ENCODE results near the gene PPME1. TPM values are rescaled to one million over a fixed set of nuclear protein-coding genes. Genes with fewer than 3 reads are reported as not detected.
A peak's percentile ranks its signal among the peaks of the same experiment; 100 is the strongest.

PPME1 gene
- polyA plus RNA-seq, 1 donor = 27.8 TPM

GRCh38 chr11:74255741-74256375 is 84.8 kb downstream of the PPME1 start:
- peak; percentile 33 to 44 for DNase-seq
- H3K27me3 ChIP-seq (ENCODE audit: control insufficient read depth, insufficient read depth, low read length) = no peaks in the 10 kb centered on the region
- no peaks in the 10 kb centered on the region for H3K4me1 ChIP-seq (ENCODE audit: control insufficient read depth, insufficient read depth, low read length)
- H3K4me3 ChIP-seq (ENCODE audit: low read length) = no peak overlapping the region
- H3K36me3 ChIP-seq (ENCODE audit: control insufficient read depth, insufficient read depth, low read length) = peaks cover 43% of the 10 kb centered on the region
- WGBS (ENCODE audit: insufficient coverage, low lambda C conversion rate) = 80% methylated on average over 1 of the region's 5 CpGs
- peaks cover 2% of the 10 kb centered on the region for H3K9me3 ChIP-seq (ENCODE audit: control insufficient read depth, low read depth, low read length)
- H3K27ac ChIP-seq (ENCODE audit: low read length) = no peak overlapping the region

GRCh38 chr11:74256378-74257133 is 85.5 kb downstream of the PPME1 start:
- peaks cover 36% of the 10 kb centered on the region for H3K36me3 ChIP-seq (ENCODE audit: control insufficient read depth, insufficient read depth, low read length)

DNA sequence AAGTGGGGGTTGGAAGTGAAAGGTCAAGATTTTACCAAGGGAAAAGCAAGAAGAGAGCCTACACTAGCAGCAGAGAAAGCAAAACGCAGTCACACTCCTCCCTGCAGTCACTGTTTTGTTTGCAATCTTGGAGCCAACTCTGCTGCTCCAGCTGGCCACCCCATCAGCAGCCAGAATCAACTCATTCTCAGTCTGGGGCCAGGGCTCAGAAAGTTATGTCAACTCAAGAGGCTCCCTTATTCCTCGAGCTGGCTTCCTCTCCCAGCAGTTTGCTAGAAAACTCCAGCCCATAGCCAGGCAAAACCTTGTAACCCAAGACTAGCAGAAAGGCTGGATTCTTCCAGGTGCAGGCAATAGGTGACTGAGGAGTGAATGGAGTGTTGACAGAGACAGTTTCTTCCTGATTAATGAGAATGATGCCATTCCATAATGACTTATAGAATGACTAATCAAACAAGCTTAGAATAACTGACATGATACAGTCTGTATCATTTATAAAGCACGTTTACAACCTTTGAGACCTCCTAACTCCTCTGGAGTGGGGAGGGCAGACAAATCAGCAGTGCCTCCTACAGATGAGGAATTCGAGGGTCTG is 87.0 kb downstream of the PPME1 start:
- H3K4me1 ChIP-seq (ENCODE audit: control insufficient read depth, insufficient read depth, low read length) = no peaks in the 10 kb centered on the region
- H3K9me3 ChIP-seq (ENCODE audit: control insufficient read depth, low read depth, low read length) = peaks cover 2% of the 10 kb centered on the region
- peaks cover 21% of the 10 kb centered on the region for H3K36me3 ChIP-seq (ENCODE audit: control insufficient read depth, insufficient read depth, low read length)
- peak; percentile 9 to 12 for DNase-seq
- WGBS (ENCODE audit: insufficient coverage, low lambda C conversion rate) = no CpG with 5 or more reads among the region's 4 CpGs
- H3K4me3 ChIP-seq (ENCODE audit: low read length) = no peak overlapping the region
- no peak overlapping the region for H3K27ac ChIP-seq (ENCODE audit: low read length)
- H3K27me3 ChIP-seq (ENCODE audit: control insufficient read depth, insufficient read depth, low read length) = no peaks in the 10 kb centered on the region

More at GRCh38 chr11:74256378-74257133, 85.5 kb downstream of the PPME1 start:
- H3K27me3 ChIP-seq (ENCODE audit: control insufficient read depth, insufficient read depth, low read length) = no peaks in the 10 kb centered on the region
- no peak overlapping the region for H3K4me3 ChIP-seq (ENCODE audit: low read length)
- no peak for DNase-seq
- WGBS (ENCODE audit: insufficient coverage, low lambda C conversion rate) = no CpG with 5 or more reads among the region's 5 CpGs
- no peak overlapping the region for H3K27ac ChIP-seq (ENCODE audit: low read length)
- H3K4me1 ChIP-seq (ENCODE audit: control insufficient read depth, insufficient read depth, low read length) = no peaks in the 10 kb centered on the region
- H3K9me3 ChIP-seq (ENCODE audit: control insufficient read depth, low read depth, low read length) = peaks cover 2% of the 10 kb centered on the region

- Histone ChIP-seq H3K27ac (ENCODE audit: low read length) (no peak overlapping the region), H3K4me1 (ENCODE audit: control insufficient read depth, insufficient read depth, low read length) (no peaks in the 10 kb centered on the region), H3K4me3 (ENCODE audit: low read length) (no peak overlapping the region), H3K9me3 (ENCODE audit: control insufficient read depth, low read depth, low read length) (peaks cover 2% of the 10 kb centered on the region), H3K27me3 (ENCODE audit: control insufficient read depth, insufficient read depth, low read length) (no peaks in the 10 kb centered on the region), H3K36me3 (ENCODE audit: control insufficient read depth, insufficient read depth, low read length) (no peaks in the 10 kb centered on the region)
- DNase-seq = no peak
- WGBS (ENCODE audit: insufficient coverage, low lambda C conversion rate) = no CpG with 5 or more reads among the region's 2 CpGs
Observed at GRCh38 chr11:74262725-74263124, 91.6 kb downstream of the PPME1 start.

GRCh38 chr11:74265256-74265655 is 94.2 kb downstream of the PPME1 start:
- DNase-seq = no peak
- Histone ChIP-seq H3K36me3 (ENCODE audit: control insufficient read depth, insufficient read depth, low read length) (no peaks in the 10 kb centered on the region), H3K9me3 (ENCODE audit: control insufficient read depth, low read depth, low read length) (peaks cover 2% of the 10 kb centered on the region), H3K4me3 (ENCODE audit: low read length) (no peak overlapping the region), H3K27me3 (ENCODE audit: control insufficient read depth, insufficient read depth, low read length) (no peaks in the 10 kb centered on the region), H3K27ac (ENCODE audit: low read length) (no peak overlapping the region), H3K4me1 (ENCODE audit: control insufficient read depth, insufficient read depth, low read length) (no peaks in the 10 kb centered on the region)
- WGBS (ENCODE audit: insufficient coverage, low lambda C conversion rate) = no CpG with 5 or more reads among the region's 1 CpG

DNA sequence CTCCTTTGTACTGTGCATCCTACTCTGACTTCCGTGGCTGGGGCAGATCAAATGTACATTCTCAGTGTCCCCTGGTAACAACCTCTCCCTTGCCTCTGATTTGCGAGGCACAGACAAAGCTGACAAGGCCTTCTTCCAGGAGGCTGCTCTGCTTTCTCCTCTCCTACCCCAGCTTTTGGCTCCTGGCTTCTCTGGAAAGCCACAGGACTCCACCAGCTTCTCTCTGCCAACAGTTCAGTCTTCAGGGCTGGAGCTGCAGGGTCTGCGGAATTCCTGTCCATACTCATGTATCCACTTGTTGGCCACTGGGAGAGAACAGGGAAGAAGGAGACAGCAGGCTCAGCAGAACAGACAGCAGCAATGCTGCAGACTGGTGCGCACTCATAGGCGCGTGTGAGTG is 95.9 kb downstream of the PPME1 start:
- no peaks in the 10 kb centered on the region for H3K36me3 ChIP-seq (ENCODE audit: control insufficient read depth, insufficient read depth, low read length)
- no peaks in the 10 kb centered on the region for H3K9me3 ChIP-seq (ENCODE audit: control insufficient read depth, low read depth, low read length)
- no peaks in the 10 kb centered on the region for H3K27me3 ChIP-seq (ENCODE audit: control insufficient read depth, insufficient read depth, low read length)
- no peak overlapping the region for H3K27ac ChIP-seq (ENCODE audit: low read length)
- no peaks in the 10 kb centered on the region for H3K4me1 ChIP-seq (ENCODE audit: control insufficient read depth, insufficient read depth, low read length)
- no peak for DNase-seq
- no peak overlapping the region for H3K4me3 ChIP-seq (ENCODE audit: low read length)
- WGBS (ENCODE audit: insufficient coverage, low lambda C conversion rate) = no CpG with 5 or more reads among the region's 6 CpGs

GRCh38 chr11:74268456-74268855 is 97.4 kb downstream of the PPME1 start:
- Histone ChIP-seq H3K4me3 (ENCODE audit: low read length) (no peak overlapping the region), H3K27ac (ENCODE audit: low read length) (no peak overlapping the region), H3K27me3 (ENCODE audit: control insufficient read depth, insufficient read depth, low read length) (no peaks in the 10 kb centered on the region), H3K9me3 (ENCODE audit: control insufficient read depth, low read depth, low read length) (no peaks in the 10 kb centered on the region), H3K36me3 (ENCODE audit: control insufficient read depth, insufficient read depth, low read length) (no peaks in the 10 kb centered on the region), H3K4me1 (ENCODE audit: control insufficient read depth, insufficient read depth, low read length) (no peaks in the 10 kb centered on the region)
- peak in 1 of 2 donors; percentile 16 for DNase-seq
- 60% methylated on average over 1 of the region's 4 CpGs for WGBS (ENCODE audit: insufficient coverage, low lambda C conversion rate)

DNA sequence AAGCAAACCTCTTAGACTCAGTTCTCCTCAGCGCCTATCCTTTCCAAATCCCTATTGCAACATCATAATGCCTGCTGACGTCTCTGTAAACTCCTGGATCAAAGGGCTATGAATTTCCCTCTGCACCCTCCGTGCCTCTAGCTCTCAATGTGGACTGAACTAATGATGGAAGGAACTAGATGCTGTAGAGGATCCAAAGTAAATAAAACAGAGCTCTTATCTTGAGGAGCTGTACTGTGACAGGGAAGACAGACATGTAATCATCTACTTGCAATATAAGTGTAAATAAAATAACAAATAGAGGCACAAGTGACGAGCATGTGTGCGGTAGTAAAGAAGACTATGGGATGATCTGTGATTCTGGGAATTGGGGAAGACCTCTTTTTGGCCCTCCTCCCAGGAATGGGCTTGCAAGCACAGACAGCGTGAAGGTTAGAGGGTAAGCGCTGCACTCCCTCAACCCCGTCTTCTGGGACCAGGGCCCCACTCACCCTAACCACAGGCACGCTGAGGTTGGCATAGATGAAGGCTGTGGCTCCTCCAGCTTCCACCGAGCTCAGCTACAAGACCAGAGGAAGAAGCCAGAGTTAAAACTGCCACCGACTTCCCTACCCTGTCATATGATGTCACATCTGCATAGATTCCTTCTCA is 98.2 kb downstream of the PPME1 start:
- Histone ChIP-seq H3K36me3 (ENCODE audit: control insufficient read depth, insufficient read depth, low read length) (no peaks in the 10 kb centered on the region), H3K9me3 (ENCODE audit: control insufficient read depth, low read depth, low read length) (no peaks in the 10 kb centered on the region), H3K27me3 (ENCODE audit: control insufficient read depth, insufficient read depth, low read length) (no peaks in the 10 kb centered on the region), H3K4me3 (ENCODE audit: low read length) (no peak overlapping the region), H3K27ac (ENCODE audit: low read length) (no peak overlapping the region), H3K4me1 (ENCODE audit: control insufficient read depth, insufficient read depth, low read length) (no peaks in the 10 kb centered on the region)
- 80% methylated on average over 2 of the region's 11 CpGs for WGBS (ENCODE audit: insufficient coverage, low lambda C conversion rate)
- no peak for DNase-seq

- Histone ChIP-seq H3K9me3 (ENCODE audit: control insufficient read depth, low read depth, low read length) (no peaks in the 10 kb centered on the region), H3K4me3 (ENCODE audit: low read length) (no peak overlapping the region), H3K36me3 (ENCODE audit: control insufficient read depth, insufficient read depth, low read length) (no peaks in the 10 kb centered on the region), H3K4me1 (ENCODE audit: control insufficient read depth, insufficient read depth, low read length) (no peaks in the 10 kb centered on the region), H3K27me3 (ENCODE audit: control insufficient read depth, insufficient read depth, low read length) (no peaks in the 10 kb centered on the region), H3K27ac (ENCODE audit: low read length) (no peak overlapping the region)
- no CpG with 5 or more reads among the region's 4 CpGs for WGBS (ENCODE audit: insufficient coverage, low lambda C conversion rate)
- no peak for DNase-seq
Observed at GRCh38 chr11:74272276-74272675, 101.2 kb downstream of the PPME1 start.

GRCh38 chr11:74276581-74276980 is 105.5 kb downstream of the PPME1 start:
- no peak overlapping the region for H3K27ac ChIP-seq (ENCODE audit: low read length)
- 100% methylated on average over 1 of the region's 2 CpGs for WGBS (ENCODE audit: insufficient coverage, low lambda C conversion rate)
- no peaks in the 10 kb centered on the region for H3K36me3 ChIP-seq (ENCODE audit: control insufficient read depth, insufficient read depth, low read length)
- H3K9me3 ChIP-seq (ENCODE audit: control insufficient read depth, low read depth, low read length) = no peaks in the 10 kb centered on the region
- peaks cover 2% of the 10 kb centered on the region for H3K4me1 ChIP-seq (ENCODE audit: control insufficient read depth, insufficient read depth, low read length)
- H3K27me3 ChIP-seq (ENCODE audit: control insufficient read depth, insufficient read depth, low read length) = no peaks in the 10 kb centered on the region
- no peak overlapping the region for H3K4me3 ChIP-seq (ENCODE audit: low read length)
- DNase-seq = no peak
